CD14-positive monocyte (primary cell): ENCODE results near the gene TBX15. TPM values are rescaled to one million over a fixed set of nuclear protein-coding genes. Genes with fewer than 3 reads are reported as not detected.

Experiments used
- DNase-seq, 3 donors: peaks; one replicate each; pipeline ENCODE4 v3.0.0-alpha.2; 2011 to 2022
- H2AFZ ChIP-seq: 2 replicates; pipeline ENCODE4 v1.6.0; 2012; ENCODE audit warnings: mild to moderate bottlenecking, low read depth, low read length, inconsistent platforms; ENCODE audit not compliant: insufficient read depth, poor library complexity, severe bottlenecking
- H3K27ac ChIP-seq, 2 donors: 1 replicate in 1 of 2; 2 replicates in 1 of 2; pipeline ENCODE4 v1.5.1; 2012 to 2013; ENCODE audit warnings: low read length in 2 of 2, control low read depth in 1 of 2, inconsistent platforms in 1 of 2, low read depth in 1 of 2, mild to moderate bottlenecking in 1 of 2
- H3K27me3 ChIP-seq, 2 donors: one replicate each; pipeline versions ENCODE4 v1.6.0 to v1.6.1; 2011 to 2013; ENCODE audit warnings: low read length in 2 of 2; ENCODE audit not compliant: control insufficient read depth in 2 of 2, insufficient read depth in 2 of 2
- H3K36me3 ChIP-seq, 2 donors: replicated peaks in 1 of 2; 1 replicate in 1 of 2; 2 replicates in 1 of 2; pipeline versions ENCODE4 v1.5.1 to v1.6.1; 2012 to 2013; ENCODE audit warnings: low read length in 2 of 2, control low read depth in 1 of 2, inconsistent platforms in 1 of 2, mild to moderate bottlenecking in 1 of 2; ENCODE audit not compliant: insufficient read depth in 2 of 2, control insufficient read depth in 1 of 2
- H3K4me1 ChIP-seq, 2 donors: 1 replicate in 1 of 2; 2 replicates in 1 of 2; pipeline versions ENCODE4 v1.5.1 to v1.6.1; 2012 to 2013; ENCODE audit warnings: low read length in 2 of 2, control low read depth in 1 of 2, inconsistent platforms in 1 of 2, mild to moderate bottlenecking in 1 of 2, moderate library complexity in 1 of 2; ENCODE audit not compliant: insufficient read depth in 2 of 2, control insufficient read depth in 1 of 2
- H3K4me2 ChIP-seq: replicated peaks from 2 replicates; pipeline ENCODE3; 2012; ENCODE audit warnings: low read length, moderate library complexity, mild to moderate bottlenecking; ENCODE audit not compliant: poor library complexity, severe bottlenecking; ENCODE audit errors: extremely low read depth
- H3K4me3 ChIP-seq, 3 experiments: fragments of 200-600 bp in 1 of 3; sonication (generic) in 1 of 3; replicated peaks in 1 of 3; 1 replicate in 2 of 3; 2 replicates in 1 of 3; pipeline ENCODE4 v1.5.1; 2011 to 2013; ENCODE audit warnings: low read length in 3 of 3, mild to moderate bottlenecking in 3 of 3, control low read depth in 2 of 3, low read depth in 2 of 3, inconsistent platforms in 1 of 3, moderate library complexity in 1 of 3
- H3K79me2 ChIP-seq: 2 replicates; pipeline ENCODE4 v1.6.0; 2012; ENCODE audit warnings: mild to moderate bottlenecking, control low read depth, inconsistent platforms, low read length, moderate library complexity; ENCODE audit not compliant: insufficient read depth
- H3K9ac ChIP-seq: 2 replicates; pipeline ENCODE4 v1.6.0; 2017; ENCODE audit warnings: low read length, mild to moderate bottlenecking; ENCODE audit not compliant: insufficient read depth, poor library complexity, severe bottlenecking
- H3K9me3 ChIP-seq, 2 donors: replicated peaks in 1 of 2; 1 replicate in 1 of 2; 2 replicates in 1 of 2; pipeline versions ENCODE4 v1.5.1 to v1.6.1; 2012 to 2013; ENCODE audit warnings: low read length in 2 of 2, control low read depth in 1 of 2; ENCODE audit not compliant: control insufficient read depth in 1 of 2, insufficient read depth in 1 of 2
- H4K20me1 ChIP-seq: 2 replicates; pipeline ENCODE4 v1.6.0; 2012; ENCODE audit warnings: mild to moderate bottlenecking, low read length, control low read depth, moderate library complexity; ENCODE audit not compliant: insufficient read depth
- H3K27ac Mint-ChIP-seq, 7 donors: one replicate each; pipeline ENCODE4 v1.8.0; 2020; ENCODE audit warnings: mild to moderate bottlenecking in 7 of 7, mixed read lengths in 7 of 7, moderate library complexity in 6 of 7, inconsistent platforms in 2 of 7
- H3K27me3 Mint-ChIP-seq, 3 donors: one replicate each; pipeline ENCODE4 v1.8.0; 2021 to 2022; ENCODE audit warnings: low read depth in 3 of 3, mild to moderate bottlenecking in 3 of 3, mixed read lengths in 3 of 3, moderate library complexity in 3 of 3, inconsistent platforms in 1 of 3
- H3K36me3 Mint-ChIP-seq, 2 donors: one replicate each; pipeline ENCODE4 v1.8.0; 2020; ENCODE audit warnings: mixed read lengths in 2 of 2, inconsistent platforms in 1 of 2, mild to moderate bottlenecking in 1 of 2
- H3K4me1 Mint-ChIP-seq: one replicate; pipeline ENCODE4 v1.8.0; 2020; ENCODE audit warnings: mild to moderate bottlenecking, mixed read lengths
- H3K4me3 Mint-ChIP-seq, 2 donors: one replicate each; pipeline ENCODE4 v1.8.0; 2020; ENCODE audit warnings: mild to moderate bottlenecking in 2 of 2, mixed read lengths in 2 of 2, moderate library complexity in 1 of 2
- H3K9me3 Mint-ChIP-seq, 7 donors: one replicate each; pipeline ENCODE4 v1.8.0; 2020 to 2022; ENCODE audit warnings: mixed read lengths in 7 of 7, mild to moderate bottlenecking in 6 of 7, moderate library complexity in 6 of 7, inconsistent platforms in 2 of 7
- WGBS: methylation state at CpG from one replicate; pipeline ENCODE4 v1.1.5; 2013; ENCODE audit warnings: missing lambda C conversion rate; ENCODE audit not compliant: insufficient coverage; 5-methylcytosine and 5-hydroxymethylcytosine counted together
- intact Hi-C, 2 donors: fragments of 100-400 bp; cut with micrococcal nuclease; formaldehyde crosslinking; loops; one replicate each; pipeline versions ENCODE4 v1.15.0 to v1.15.1; 2023
- polyA plus RNA-seq, 3 donors: library from polyadenylated mRNA; depleted of rRNA in 1 of 3; unstranded in 2 of 3; stranded (reverse) in 1 of 3; fragments of 300-500 nt in 2 of 3; fragments of >200 nt in 1 of 3; fragmentation: Illumina TruSeq in 2 of 3; gene quantifications; 1 replicate in 2 of 3; 2 replicates in 1 of 3; pipeline ENCODE4 v1.2.3, GENCODE V29; 2012 to 2021
- TF ChIP-seq, protein P1 (sequence below): fragments of 200-600 bp; IDR thresholded peaks from one replicate; pipeline ENCODE4 v1.8.0; 2022; ENCODE audit warnings: antibody characterized with exemption, mild to moderate bottlenecking

TBX15 gene
- polyA plus RNA-seq, 3 donors, result not detected

DNA sequence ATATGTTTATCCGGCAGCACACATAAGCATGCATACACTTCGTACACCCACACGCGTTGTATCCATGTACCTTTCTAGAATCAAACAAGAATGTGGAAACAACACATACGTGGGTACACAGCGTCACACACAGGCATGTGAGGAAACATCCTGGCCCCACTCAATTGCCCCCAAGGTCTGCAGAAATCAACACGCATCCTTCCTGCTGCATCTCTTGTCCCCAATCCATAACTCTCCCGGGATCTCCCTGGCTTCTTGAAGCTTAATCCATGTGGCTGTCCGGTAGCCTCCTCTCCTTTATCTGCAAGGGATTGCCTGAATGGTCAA, 5.5 kb upstream of the TBX15 start:
- WGBS, result 15% methylated on average over 9 of the region's 9 CpGs
- H3K4me2 ChIP-seq, result no peak overlapping the region
- TF ChIP-seq, protein P1, sequence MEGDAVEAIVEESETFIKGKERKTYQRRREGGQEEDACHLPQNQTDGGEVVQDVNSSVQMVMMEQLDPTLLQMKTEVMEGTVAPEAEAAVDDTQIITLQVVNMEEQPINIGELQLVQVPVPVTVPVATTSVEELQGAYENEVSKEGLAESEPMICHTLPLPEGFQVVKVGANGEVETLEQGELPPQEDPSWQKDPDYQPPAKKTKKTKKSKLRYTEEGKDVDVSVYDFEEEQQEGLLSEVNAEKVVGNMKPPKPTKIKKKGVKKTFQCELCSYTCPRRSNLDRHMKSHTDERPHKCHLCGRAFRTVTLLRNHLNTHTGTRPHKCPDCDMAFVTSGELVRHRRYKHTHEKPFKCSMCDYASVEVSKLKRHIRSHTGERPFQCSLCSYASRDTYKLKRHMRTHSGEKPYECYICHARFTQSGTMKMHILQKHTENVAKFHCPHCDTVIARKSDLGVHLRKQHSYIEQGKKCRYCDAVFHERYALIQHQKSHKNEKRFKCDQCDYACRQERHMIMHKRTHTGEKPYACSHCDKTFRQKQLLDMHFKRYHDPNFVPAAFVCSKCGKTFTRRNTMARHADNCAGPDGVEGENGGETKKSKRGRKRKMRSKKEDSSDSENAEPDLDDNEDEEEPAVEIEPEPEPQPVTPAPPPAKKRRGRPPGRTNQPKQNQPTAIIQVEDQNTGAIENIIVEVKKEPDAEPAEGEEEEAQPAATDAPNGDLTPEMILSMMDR, result no peak

DNA sequence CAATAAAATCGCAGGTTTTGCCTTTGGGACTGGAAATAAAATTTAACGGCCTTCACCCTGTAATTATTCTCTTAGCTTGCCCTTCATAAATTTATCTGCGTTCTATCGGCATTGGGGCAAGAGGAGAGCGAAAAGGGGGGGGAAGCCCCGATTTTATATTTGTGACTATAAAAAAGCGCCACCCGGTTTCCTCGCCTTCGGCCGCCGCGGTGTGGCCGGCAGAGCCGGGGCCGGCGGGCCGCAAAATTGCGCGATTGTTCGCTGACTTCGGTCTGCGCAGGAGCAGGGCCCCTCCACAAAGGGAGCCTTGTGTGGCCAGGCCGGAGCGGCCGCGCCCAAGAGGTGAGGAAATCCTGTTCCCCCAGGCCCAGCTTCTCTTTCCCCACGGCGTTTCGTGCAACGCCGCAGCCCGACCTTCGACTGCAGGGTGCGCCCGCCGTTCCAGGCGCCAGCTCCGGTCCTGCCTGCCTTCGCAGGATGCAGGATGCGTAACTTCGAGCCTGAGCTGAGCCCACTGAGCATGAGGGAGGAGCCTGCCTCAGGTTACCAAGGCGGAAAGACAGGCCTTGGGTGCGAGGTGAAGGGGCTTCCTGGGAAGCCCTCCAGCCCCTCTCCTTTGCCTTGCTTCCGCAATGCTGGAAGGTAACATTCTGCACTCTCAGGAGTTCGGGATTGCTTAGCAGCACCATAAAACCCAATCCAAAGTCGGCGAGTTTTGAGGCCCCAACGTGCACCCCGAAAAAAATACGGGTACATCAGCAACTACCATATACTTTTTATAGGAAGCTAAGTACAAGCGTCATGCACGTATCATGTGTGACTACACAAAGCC, 4.9 kb upstream of the TBX15 start:
- H3K27ac Mint-ChIP-seq, result no peak overlapping the region
- H3K36me3 ChIP-seq, result no peaks in the 10 kb centered on the region
- H3K79me2 ChIP-seq, result no peaks in the 10 kb centered on the region
- peaks cover 6% of the 10 kb centered on the region for H3K4me1 Mint-ChIP-seq
- intact Hi-C loops, result no loop called here
- H3K27ac ChIP-seq, result no peak overlapping the region
- peaks cover 0 to 31% (median 16%) of the 10 kb centered on the region in 7 donors for H3K9me3 Mint-ChIP-seq
- no peaks in the 10 kb centered on the region for H3K4me1 ChIP-seq
- no peak overlapping the region for H3K9ac ChIP-seq
- H3K4me2 ChIP-seq, result no peak overlapping the region
- peaks cover 5 to 9% of the 10 kb centered on the region in 2 donors for H3K36me3 Mint-ChIP-seq
- H3K27me3 ChIP-seq, result peaks cover 99% of the 10 kb centered on the region in 2 donors
- no peak overlapping the region for H2AFZ ChIP-seq
- no peaks in the 10 kb centered on the region for H4K20me1 ChIP-seq
- H3K27me3 Mint-ChIP-seq, result peaks cover 97 to 100% (median 99%) of the 10 kb centered on the region in 3 donors
- no peak for DNase-seq
- peak overlapping the region in 1 of 2 donors; percentile 78 for H3K4me3 Mint-ChIP-seq
- WGBS, result 7% methylated on average over 50 of the region's 53 CpGs
- H3K4me3 ChIP-seq, result no peak overlapping the region
- H3K9me3 ChIP-seq, result peaks cover 0 to 71% of the 10 kb centered on the region in 2 donors
- TF ChIP-seq, protein P1, result no peak

More for the DNA sequence above, 5.5 kb upstream of the TBX15 start:
- H3K9me3 ChIP-seq, result peaks cover 0 to 71% of the 10 kb centered on the region in 2 donors
- peak overlapping the region in 1 of 2 donors; percentile 78 for H3K4me3 Mint-ChIP-seq
- peaks cover 99% of the 10 kb centered on the region in 2 donors for H3K27me3 ChIP-seq
- no peaks in the 10 kb centered on the region for H4K20me1 ChIP-seq
- H3K9me3 Mint-ChIP-seq, result peaks cover 0 to 31% (median 16%) of the 10 kb centered on the region in 7 donors
- H3K36me3 ChIP-seq, result no peaks in the 10 kb centered on the region
- H3K79me2 ChIP-seq, result no peaks in the 10 kb centered on the region
- H3K36me3 Mint-ChIP-seq, result peaks cover 5 to 11% of the 10 kb centered on the region in 2 donors
- no peak for DNase-seq
- peaks cover 4% of the 10 kb centered on the region for H3K4me1 Mint-ChIP-seq
- no peak overlapping the region for H3K27ac ChIP-seq
- no peak overlapping the region for H3K27ac Mint-ChIP-seq
- intact Hi-C loops, result no loop called here
- H3K4me3 ChIP-seq, result no peak overlapping the region
- peaks cover 97 to 100% (median 99%) of the 10 kb centered on the region in 3 donors for H3K27me3 Mint-ChIP-seq
- no peaks in the 10 kb centered on the region for H3K4me1 ChIP-seq
- H2AFZ ChIP-seq, result no peak overlapping the region
- no peak overlapping the region for H3K9ac ChIP-seq
